ENCODE measurements around the gene RPS5. TPM values are rescaled to one million over a fixed set of nuclear protein-coding genes. Genes with fewer than 3 reads are reported as not detected.
A peak's percentile ranks its signal among the peaks of the same experiment; 100 is the strongest.

The RPS5 gene
- total RNA-seq, 1 donor from 2014 or later: 1,982 TPM

- CTCF ChIA-PET: no interaction called here
- Mint-ChIP-seq H3K36me3 (ENCODE audit: low read depth) (peaks cover 1% of the 10 kb centered on the region), H3K4me1 (peaks cover 21% of the 10 kb centered on the region), H3K27ac (no peak overlapping the region), H3K27me3 (peaks cover 2% of the 10 kb centered on the region), H3K4me3 (peak overlapping the region; percentile 56), H3K9me3 (no peaks in the 10 kb centered on the region)
- no peak for DNase-seq
- no peak for ATAC-seq (ENCODE audit: low read depth)
- POLR2A ChIA-PET: interaction anchor here (1.2 to 1.8 kb wide), 3 partner anchors 10 to 30 kb away, joined by 3 to 14 read pairs (median 6); partner anchors contain the start of gene ZSCAN22
- TF ChIP-seq, protein P1, sequence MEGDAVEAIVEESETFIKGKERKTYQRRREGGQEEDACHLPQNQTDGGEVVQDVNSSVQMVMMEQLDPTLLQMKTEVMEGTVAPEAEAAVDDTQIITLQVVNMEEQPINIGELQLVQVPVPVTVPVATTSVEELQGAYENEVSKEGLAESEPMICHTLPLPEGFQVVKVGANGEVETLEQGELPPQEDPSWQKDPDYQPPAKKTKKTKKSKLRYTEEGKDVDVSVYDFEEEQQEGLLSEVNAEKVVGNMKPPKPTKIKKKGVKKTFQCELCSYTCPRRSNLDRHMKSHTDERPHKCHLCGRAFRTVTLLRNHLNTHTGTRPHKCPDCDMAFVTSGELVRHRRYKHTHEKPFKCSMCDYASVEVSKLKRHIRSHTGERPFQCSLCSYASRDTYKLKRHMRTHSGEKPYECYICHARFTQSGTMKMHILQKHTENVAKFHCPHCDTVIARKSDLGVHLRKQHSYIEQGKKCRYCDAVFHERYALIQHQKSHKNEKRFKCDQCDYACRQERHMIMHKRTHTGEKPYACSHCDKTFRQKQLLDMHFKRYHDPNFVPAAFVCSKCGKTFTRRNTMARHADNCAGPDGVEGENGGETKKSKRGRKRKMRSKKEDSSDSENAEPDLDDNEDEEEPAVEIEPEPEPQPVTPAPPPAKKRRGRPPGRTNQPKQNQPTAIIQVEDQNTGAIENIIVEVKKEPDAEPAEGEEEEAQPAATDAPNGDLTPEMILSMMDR (IDR thresholded peaks at IDR 0.05): no peak
- intact Hi-C loops (cut with micrococcal nuclease): no loop called here
Observed at GRCh38 chr19:58356766-58357480, 30.1 kb upstream of the RPS5 start.

GRCh38 chr19:58357481-58358145, 29.5 kb upstream of the RPS5 start:
- ATAC-seq (ENCODE audit: low read depth): no peak
- TF ChIP-seq, protein P1 (IDR thresholded peaks at IDR 0.05): no peak
- ChIA-PET POLR2A (no interaction called here), CTCF (no interaction called here)
- Mint-ChIP-seq H3K27me3 (peaks cover 2% of the 10 kb centered on the region), H3K9me3 (no peaks in the 10 kb centered on the region), H3K4me1 (peaks cover 24% of the 10 kb centered on the region), H3K27ac (no peak overlapping the region), H3K36me3 (ENCODE audit: low read depth) (peaks cover 5% of the 10 kb centered on the region), H3K4me3 (no peak overlapping the region)
- intact Hi-C loops (cut with micrococcal nuclease): no loop called here
- DNase-seq: no peak

GRCh38 chr19:58361900-58362271, 25.2 kb upstream of the RPS5 start:
- Mint-ChIP-seq H3K9me3 (no peaks in the 10 kb centered on the region), H3K27ac (peak overlapping the region; percentile 97), H3K27me3 (peaks cover 2% of the 10 kb centered on the region), H3K4me1 (peaks cover 23% of the 10 kb centered on the region), H3K4me3 (peak overlapping the region; percentile 95), H3K36me3 (ENCODE audit: low read depth) (peaks cover 5% of the 10 kb centered on the region)
- TF ChIP-seq, protein P1 (IDR thresholded peaks at IDR 0.05): no peak
- ChIA-PET CTCF (interaction anchor here (1.3 to 1.7 kb wide), 4 partner anchors 15 to 158 kb away, joined by 3 to 6 read pairs (median 4); partner anchors contain the start of genes ZBTB45 and ZNF837), POLR2A (interaction anchor here (0.6 to 3.4 kb wide), 35 partner anchors 12 to 973 kb away, joined by 3 to 90 read pairs (median 6); partner anchors contain the start of genes CHMP2A, ERVK3-1, RPS5 and TRIM28)
- DNase-seq: no peak
- peak; percentile 13 for ATAC-seq (ENCODE audit: low read depth)
- intact Hi-C loops (cut with micrococcal nuclease): loop anchor here (1.0 to 2.0 kb wide), 13 partner anchors 15 to 210 kb away; partner anchors contain the start of genes ERVK3-1, RPS5, TRIM28 and ZBTB45

- POLR2A ChIA-PET: interaction anchor here (0.6 to 3.4 kb wide), 43 partner anchors 9 to 973 kb away, joined by 3 to 90 read pairs (median 5); partner anchors contain the start of genes CHMP2A, ERVK3-1, RPS5 and TRIM28
- intact Hi-C loops (cut with micrococcal nuclease): loop anchor here (1.0 to 2.0 kb wide), 13 partner anchors 15 to 210 kb away; partner anchors contain the start of genes ERVK3-1, RPS5, TRIM28 and ZBTB45
- Mint-ChIP-seq H3K36me3 (ENCODE audit: low read depth) (peaks cover 5% of the 10 kb centered on the region), H3K27me3 (peaks cover 2% of the 10 kb centered on the region), H3K27ac (peak within 1 kb of the TSS; percentile 97), H3K4me3 (peak within 1 kb of the TSS; percentile 95), H3K9me3 (no peaks in the 10 kb centered on the region), H3K4me1 (peaks cover 21% of the 10 kb centered on the region)
- ATAC-seq (ENCODE audit: low read depth) (peak; percentile 86), DNase-seq (peak; percentile 98)
- TF ChIP-seq, protein P1 (IDR thresholded peaks at IDR 0.05): no peak
- CTCF ChIA-PET: interaction anchor here (0.9 to 1.7 kb wide), 5 partner anchors 15 to 158 kb away, joined by 3 to 6 read pairs (median 4); partner anchors contain the start of genes ZBTB45 and ZNF837
Observed at GRCh38 chr19:58362272-58362994, 24.6 kb upstream of the RPS5 start, which contains the start of gene ZNF497. Gene ZNF497 (minus strand): TSS chr19:58362751. CDS start chr19:58357635, 5,116 bp downstream.

Measured in activated B cell treated with CpG ODN at 0.5 μM for 24 hours (primary cell).